HCT116 (cell line): Measurements from ENCODE around the gene PRDM8. TPM values are rescaled to one million over a fixed set of nuclear protein-coding genes. Genes with fewer than 3 reads are reported as not detected.

Experiments used
- ATAC-seq: fragments of 200-7000 bp; cut with Tn5 transposase; 2 replicates; pipeline ENCODE4 v1.9.1; 2020; ENCODE audit warnings: mild to moderate bottlenecking, moderate library complexity
- BruUV-seq: library from RNA; stranded (reverse); fragments of 400-500 nt; replicated peaks from 2 replicates; lab custom pipeline; 2021; lab: Mats Ljungman, UMichigan
- CTCF ChIA-PET: fragments of 300-600 bp; sonication (Branson Sonifier 250); formaldehyde crosslinking; loops from one replicate; lab custom pipeline; 2021; ENCODE audit warnings: antibody characterized with exemption; lab: Charles Lee
- POLR2A ChIA-PET: fragments of 300-600, 350-600 bp; sonication (Branson Sonifier 250); formaldehyde crosslinking; loops from one replicate; lab custom pipeline; 2021; ENCODE audit warnings: antibody characterized with exemption; lab: Charles Lee
- RAD21 ChIA-PET, 2 experiments: fragments of 300-600 bp; sonication (Branson Sonifier 250); formaldehyde crosslinking; loops; one replicate each; lab custom pipeline; 2023; ENCODE audit warnings: low total read pairs in 2 of 2; ENCODE audit not compliant: uncharacterized antibody in 2 of 2, unreplicated experiment in 2 of 2, low non-redundant PET in 1 of 2; lab: Charles Lee
- DNase-seq: peaks from one replicate; pipeline ENCODE4 v3.0.0-alpha.2; 2010; ENCODE audit warnings: low read depth, low spot score
- H2AFZ ChIP-seq: fragments of 200-600 bp; shearing (Covaris generic), sonication (generic); 2 replicates; pipeline ENCODE4 v1.6.1; 2017; ENCODE audit warnings: low read depth, mixed run types, mixed read lengths, antibody characterized with exemption, low read length; ENCODE audit not compliant: poor library complexity, severe bottlenecking
- H3K27ac ChIP-seq: 2 replicates; pipeline ENCODE4 v1.5.1; 2012; ENCODE audit warnings: low read depth, low read length
- H3K27me3 ChIP-seq: fragments of 200-600 bp; sonication (generic); 2 replicates; pipeline ENCODE4 v1.6.1; 2016; ENCODE audit warnings: mixed run types, low read length, mixed read lengths; ENCODE audit not compliant: insufficient read depth
- H3K36me3 ChIP-seq, 2 experiments: fragments of 200-500 bp in 1 of 2; fragments of 200-600 bp in 1 of 2; sonication (Bioruptor generic) in 1 of 2; sonication (generic) in 1 of 2; 2 replicates each; pipeline versions ENCODE4 v1.5.1 to v1.6.1; 2014 to 2016; ENCODE audit warnings: low read length in 2 of 2, inconsistent platforms in 1 of 2, mixed read lengths in 1 of 2, mixed run types in 1 of 2; ENCODE audit not compliant: insufficient read depth in 2 of 2, control insufficient read depth in 1 of 2
- H3K4me1 ChIP-seq, 2 experiments: fragments of 200-600 bp in 1 of 2; sonication (generic) in 1 of 2; 2 replicates each; pipeline versions ENCODE4 v1.5.1 to v1.6.1; 2012 to 2017; ENCODE audit warnings: low read length in 2 of 2, inconsistent platforms in 1 of 2, mild to moderate bottlenecking in 1 of 2, mixed read lengths in 1 of 2, mixed run types in 1 of 2, moderate library complexity in 1 of 2; ENCODE audit not compliant: insufficient read depth in 2 of 2, control insufficient read depth in 1 of 2
- H3K4me2 ChIP-seq: fragments of 200-600 bp; sonication (generic); 2 replicates; pipeline ENCODE4 v1.6.1; 2017; ENCODE audit warnings: mixed run types, low read length, mixed read lengths
- H3K4me3 ChIP-seq, 2 experiments: fragments of 200-600 bp in 1 of 2; sonication (generic) in 1 of 2; replicated peaks in 1 of 2; 2 replicates each; pipeline ENCODE4 v1.5.1; 2011 to 2016; ENCODE audit warnings: low read length in 2 of 2, control low read depth in 1 of 2, low read depth in 1 of 2, mild to moderate bottlenecking in 1 of 2, mixed read lengths in 1 of 2, mixed run types in 1 of 2
- H3K79me2 ChIP-seq: fragments of 200-600 bp; sonication (generic); 2 replicates; pipeline ENCODE4 v1.6.1; 2017; ENCODE audit warnings: mild to moderate bottlenecking, mixed run types, low read length, moderate library complexity, mixed read lengths; ENCODE audit not compliant: insufficient read depth
- H3K9ac ChIP-seq: fragments of 200-600 bp; sonication (generic); 2 replicates; pipeline ENCODE4 v1.6.1; 2016; ENCODE audit warnings: low read length, mixed read lengths
- H3K9me2 ChIP-seq: fragments of 200-600 bp; sonication (generic), shearing (Covaris generic); 2 replicates; pipeline ENCODE4 v1.6.1; 2017; ENCODE audit warnings: mixed run types, mild to moderate bottlenecking, moderate library complexity; ENCODE audit not compliant: insufficient read depth
- H3K9me3 ChIP-seq, 2 experiments: fragments of 200-500 bp in 1 of 2; fragments of 200-600 bp in 1 of 2; sonication (Bioruptor generic) in 1 of 2; sonication (generic) in 1 of 2; 2 replicates each; pipeline ENCODE4 v1.6.1; 2014 to 2017; ENCODE audit warnings: low read length in 2 of 2, mixed read lengths in 2 of 2, inconsistent platforms in 1 of 2, low read depth in 1 of 2, mild to moderate bottlenecking in 1 of 2, mixed run types in 1 of 2, moderate library complexity in 1 of 2; ENCODE audit not compliant: control insufficient read depth in 1 of 2, insufficient read depth in 1 of 2
- H4K20me1 ChIP-seq: fragments of 200-600 bp; sonication (generic), shearing (Covaris generic); 2 replicates; pipeline ENCODE4 v1.6.1; 2017; ENCODE audit warnings: mixed run types, mild to moderate bottlenecking, moderate library complexity; ENCODE audit not compliant: insufficient read depth
- CBX3 ChIP-seq: IDR thresholded peaks from 2 replicates; pipeline ENCODE4 v1.6.1; 2012; ENCODE audit warnings: low read depth
- CEBPB ChIP-seq: IDR thresholded peaks from 2 replicates; pipeline ENCODE4 v1.6.1; 2012; ENCODE audit warnings: low read depth
- EGR1 ChIP-seq: IDR thresholded peaks from 2 replicates; pipeline ENCODE4 v1.6.1; 2012; ENCODE audit warnings: low read depth
- ELF1 ChIP-seq: IDR thresholded peaks from 2 replicates; pipeline ENCODE4 v1.6.1; 2012; ENCODE audit warnings: low read depth, borderline replicate concordance
- EZH2phosphoT487 ChIP-seq: fragments of 200-600 bp; IDR thresholded peaks from 2 replicates; pipeline ENCODE4 v1.6.1; 2018; ENCODE audit warnings: antibody characterized with exemption, borderline replicate concordance
- FOSL1 ChIP-seq: IDR thresholded peaks from 2 replicates; pipeline ENCODE4 v1.6.1; 2012; ENCODE audit warnings: low read depth
- POLR2AphosphoS5 ChIP-seq: IDR thresholded peaks from 2 replicates; pipeline ENCODE4 v1.6.1; 2011; ENCODE audit warnings: mild to moderate bottlenecking, low read depth, low read length, moderate library complexity
- RAD21 ChIP-seq: IDR thresholded peaks from 2 replicates; pipeline ENCODE4 v1.6.1; 2012; ENCODE audit warnings: low read depth, mild to moderate bottlenecking
- SIN3A ChIP-seq: IDR thresholded peaks from 2 replicates; pipeline ENCODE4 v1.6.1; 2012; ENCODE audit warnings: low read depth
- SP1 ChIP-seq: IDR thresholded peaks from 2 replicates; pipeline ENCODE4 v1.6.1; 2012; ENCODE audit warnings: low read depth
- SRF ChIP-seq: IDR thresholded peaks from 2 replicates; pipeline ENCODE4 v1.6.1; 2012; ENCODE audit warnings: low read depth
- TCF7L2 ChIP-seq: IDR thresholded peaks from 2 replicates; pipeline ENCODE4 v1.7.0; 2011; ENCODE audit warnings: borderline replicate concordance, inconsistent platforms; ENCODE audit not compliant: insufficient read depth, insufficient read length; ENCODE audit errors: extremely low read depth
- intact Hi-C: fragments of 100-400 bp; cut with micrococcal nuclease; formaldehyde crosslinking; loops from 2 replicates; pipeline ENCODE4 v1.10.0; 2022
- total RNA-seq: library from RNA; stranded (reverse); gene quantifications from one replicate; pipeline ENCODE4 v1.2.1, GENCODE V29; 2021; ENCODE audit not compliant: unreplicated experiment
- TF ChIP-seq, protein P1 (sequence below), 3 experiments: fragments of 200-600 bp in 1 of 3; sonication (generic) in 1 of 3; IDR thresholded peaks in 2 of 3; conservative IDR thresholded peaks in 1 of 3; 2 replicates each; pipeline ENCODE4 v1.5.1; 2012 to 2017; ENCODE audit warnings: low read depth in 2 of 3, low read length in 2 of 3, antibody characterized with exemption in 1 of 3, borderline replicate concordance in 1 of 3, control low read depth in 1 of 3, mild to moderate bottlenecking in 1 of 3, mixed read lengths in 1 of 3, mixed run types in 1 of 3, moderate library complexity in 1 of 3; ENCODE audit not compliant: insufficient read depth in 1 of 3
- TF ChIP-seq, protein P2 (sequence below): IDR thresholded peaks from 2 replicates; pipeline ENCODE4 v1.6.1; 2012
- TF ChIP-seq, protein P3 (sequence below): IDR thresholded peaks from 2 replicates; pipeline ENCODE4 v1.6.1; 2012; ENCODE audit warnings: low read depth

PRDM8 gene
- total RNA-seq, 1 experiment from 2014 or later = 1.4 TPM

DNA sequence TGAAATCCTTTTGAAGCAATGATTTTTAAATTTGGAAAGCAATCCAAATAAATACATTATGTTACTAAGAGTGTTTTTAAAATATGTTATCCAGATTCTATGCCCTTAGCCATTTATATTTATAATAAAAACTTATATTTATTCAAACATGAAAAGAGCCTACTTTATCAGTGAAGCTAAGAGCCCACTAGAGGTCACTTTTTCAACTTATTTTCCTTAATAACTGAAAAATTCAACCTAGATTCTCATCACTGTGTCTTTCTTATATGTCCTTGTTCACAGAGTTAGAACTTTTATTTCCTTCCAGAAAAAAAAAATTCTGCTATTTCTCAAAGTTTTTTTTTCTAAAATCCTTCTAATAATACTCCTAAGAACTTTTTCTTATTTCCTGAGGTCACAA lies 23.9 kb downstream of the PRDM8 start:
- no peak for ATAC-seq
- no peak for DNase-seq
- TF ChIP-seq CEBPB (no peak), CBX3 (no peak), EZH2phosphoT487 (no peak), RAD21 (0 out of 2 replicates have a peak, but pooled peaks have one; percentile 26), SP1 (no peak)
- TF ChIP-seq, protein P1, sequence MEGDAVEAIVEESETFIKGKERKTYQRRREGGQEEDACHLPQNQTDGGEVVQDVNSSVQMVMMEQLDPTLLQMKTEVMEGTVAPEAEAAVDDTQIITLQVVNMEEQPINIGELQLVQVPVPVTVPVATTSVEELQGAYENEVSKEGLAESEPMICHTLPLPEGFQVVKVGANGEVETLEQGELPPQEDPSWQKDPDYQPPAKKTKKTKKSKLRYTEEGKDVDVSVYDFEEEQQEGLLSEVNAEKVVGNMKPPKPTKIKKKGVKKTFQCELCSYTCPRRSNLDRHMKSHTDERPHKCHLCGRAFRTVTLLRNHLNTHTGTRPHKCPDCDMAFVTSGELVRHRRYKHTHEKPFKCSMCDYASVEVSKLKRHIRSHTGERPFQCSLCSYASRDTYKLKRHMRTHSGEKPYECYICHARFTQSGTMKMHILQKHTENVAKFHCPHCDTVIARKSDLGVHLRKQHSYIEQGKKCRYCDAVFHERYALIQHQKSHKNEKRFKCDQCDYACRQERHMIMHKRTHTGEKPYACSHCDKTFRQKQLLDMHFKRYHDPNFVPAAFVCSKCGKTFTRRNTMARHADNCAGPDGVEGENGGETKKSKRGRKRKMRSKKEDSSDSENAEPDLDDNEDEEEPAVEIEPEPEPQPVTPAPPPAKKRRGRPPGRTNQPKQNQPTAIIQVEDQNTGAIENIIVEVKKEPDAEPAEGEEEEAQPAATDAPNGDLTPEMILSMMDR (IDR thresholded peaks at IDR 0.05 in 2 of 3, conservative IDR thresholded peaks at IDR 0.05 in 1 of 3; ENCODE audit: borderline replicate concordance in 1 of 3, insufficient read depth in 1 of 3, low read depth in 2 of 3, low read length in 2 of 3) = peak in 2 of 3 experiments; percentile 19 to 20; a peak in 2 of 6 replicates
- TF ChIP-seq, all 23 proteins: peak for 2
- no TSS peak for BruUV-seq
- Histone ChIP-seq H3K4me2 (no peak overlapping the region), H3K36me3 (no peaks in the 10 kb centered on the region), H3K4me1 (no peaks in the 10 kb centered on the region), H3K27me3 (peaks cover 53% of the 10 kb centered on the region), H4K20me1 (no peaks in the 10 kb centered on the region), H3K79me2 (no peaks in the 10 kb centered on the region), H2AFZ (no peak overlapping the region), H3K9me3 (no peaks in the 10 kb centered on the region), H3K9me2 (no peaks in the 10 kb centered on the region), H3K4me3 (no peak overlapping the region), H3K9ac (no peak overlapping the region), H3K27ac (no peak overlapping the region)
- POLR2A ChIA-PET = no interaction called here
- CTCF ChIA-PET = interaction anchor here (0.8 to 2.3 kb wide), 12 partner anchors 8 to 1269 kb away, joined by 3 to 12 read pairs (median 4); no protein-coding TSS in a partner anchor
- intact Hi-C loops = loop anchor here (10.0 kb wide), 1 partner anchor 834 kb away; no protein-coding TSS in a partner anchor
- RAD21 ChIA-PET = interaction anchor here in 1 of 2 experiments (1.2 kb wide), 1 partner anchor 115 kb away, joined by 4 read pairs; no protein-coding TSS in a partner anchor

DNA sequence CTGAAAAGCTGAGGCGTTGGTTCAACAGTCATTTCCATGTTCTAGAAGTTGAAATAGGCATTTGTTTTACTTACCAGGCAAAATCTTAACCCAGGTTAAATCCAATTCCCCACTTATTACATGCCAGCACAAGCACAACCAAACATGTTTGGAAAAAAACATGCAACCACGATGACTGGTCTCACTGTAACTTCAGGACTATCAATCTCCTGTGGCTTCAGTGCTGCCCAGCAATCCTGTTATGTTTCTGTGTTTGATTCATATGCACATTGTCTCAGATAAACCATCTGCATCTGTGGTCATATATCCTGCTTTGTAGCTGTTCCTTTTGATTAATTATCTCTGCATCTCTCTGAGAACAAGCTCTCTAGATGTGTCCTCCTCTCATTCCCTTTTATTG lies 28.3 kb downstream of the PRDM8 start:
- DNase-seq = no peak
- H3K4me2 ChIP-seq = no peak overlapping the region
- no peak for ATAC-seq
- no peaks in the 10 kb centered on the region for H3K4me1 ChIP-seq
- no peaks in the 10 kb centered on the region for H3K9me2 ChIP-seq
- ChIA-PET CTCF (no interaction called here), POLR2A (no interaction called here), RAD21 (no interaction called here)
- intact Hi-C loops = loop anchor here (10.0 kb wide), 1 partner anchor 829 kb away; no protein-coding TSS in a partner anchor
- H3K9me3 ChIP-seq = no peaks in the 10 kb centered on the region
- no TSS peak for BruUV-seq
- no peaks in the 10 kb centered on the region for H4K20me1 ChIP-seq
- H3K4me3 ChIP-seq = no peak overlapping the region
- H3K9ac ChIP-seq = no peak overlapping the region
- H2AFZ ChIP-seq = no peak overlapping the region
- H3K79me2 ChIP-seq = no peaks in the 10 kb centered on the region
- H3K27ac ChIP-seq = no peak overlapping the region
- peaks cover 58% of the 10 kb centered on the region for H3K27me3 ChIP-seq
- H3K36me3 ChIP-seq = no peaks in the 10 kb centered on the region
- TF ChIP-seq EGR1 (no peak), SIN3A (no peak), TCF7L2 (no peak), ELF1 (no peak), SRF (no peak), FOSL1 (no peak), POLR2AphosphoS5 (no peak), CEBPB (no peak)
- TF ChIP-seq, protein P2, sequence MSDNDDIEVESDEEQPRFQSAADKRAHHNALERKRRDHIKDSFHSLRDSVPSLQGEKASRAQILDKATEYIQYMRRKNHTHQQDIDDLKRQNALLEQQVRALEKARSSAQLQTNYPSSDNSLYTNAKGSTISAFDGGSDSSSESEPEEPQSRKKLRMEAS = no peak
- TF ChIP-seq, protein P3, sequence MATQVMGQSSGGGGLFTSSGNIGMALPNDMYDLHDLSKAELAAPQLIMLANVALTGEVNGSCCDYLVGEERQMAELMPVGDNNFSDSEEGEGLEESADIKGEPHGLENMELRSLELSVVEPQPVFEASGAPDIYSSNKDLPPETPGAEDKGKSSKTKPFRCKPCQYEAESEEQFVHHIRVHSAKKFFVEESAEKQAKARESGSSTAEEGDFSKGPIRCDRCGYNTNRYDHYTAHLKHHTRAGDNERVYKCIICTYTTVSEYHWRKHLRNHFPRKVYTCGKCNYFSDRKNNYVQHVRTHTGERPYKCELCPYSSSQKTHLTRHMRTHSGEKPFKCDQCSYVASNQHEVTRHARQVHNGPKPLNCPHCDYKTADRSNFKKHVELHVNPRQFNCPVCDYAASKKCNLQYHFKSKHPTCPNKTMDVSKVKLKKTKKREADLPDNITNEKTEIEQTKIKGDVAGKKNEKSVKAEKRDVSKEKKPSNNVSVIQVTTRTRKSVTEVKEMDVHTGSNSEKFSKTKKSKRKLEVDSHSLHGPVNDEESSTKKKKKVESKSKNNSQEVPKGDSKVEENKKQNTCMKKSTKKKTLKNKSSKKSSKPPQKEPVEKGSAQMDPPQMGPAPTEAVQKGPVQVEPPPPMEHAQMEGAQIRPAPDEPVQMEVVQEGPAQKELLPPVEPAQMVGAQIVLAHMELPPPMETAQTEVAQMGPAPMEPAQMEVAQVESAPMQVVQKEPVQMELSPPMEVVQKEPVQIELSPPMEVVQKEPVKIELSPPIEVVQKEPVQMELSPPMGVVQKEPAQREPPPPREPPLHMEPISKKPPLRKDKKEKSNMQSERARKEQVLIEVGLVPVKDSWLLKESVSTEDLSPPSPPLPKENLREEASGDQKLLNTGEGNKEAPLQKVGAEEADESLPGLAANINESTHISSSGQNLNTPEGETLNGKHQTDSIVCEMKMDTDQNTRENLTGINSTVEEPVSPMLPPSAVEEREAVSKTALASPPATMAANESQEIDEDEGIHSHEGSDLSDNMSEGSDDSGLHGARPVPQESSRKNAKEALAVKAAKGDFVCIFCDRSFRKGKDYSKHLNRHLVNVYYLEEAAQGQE = no peak
